ENCODE data around the gene PTPN5.

PTPN5 gene

GRCh38 chr11:18720091-18720807, 71.3 kb downstream of the PTPN5 start:
- H3K4me3 ChIP-seq (ENCODE audit: low read depth in 1 of 2, low read length in 2 of 2), result no peak overlapping the region
- DNase-seq (no peak), ATAC-seq (ENCODE audit: insufficient read depth, low read depth) (no peak)
- no peaks in the 10 kb centered on the region for H3K36me3 ChIP-seq (ENCODE audit: insufficient read depth, low read length)
- H3K9me3 ChIP-seq (ENCODE audit: insufficient read depth, low read length, severe bottlenecking), result no peaks in the 10 kb centered on the region
- no peak overlapping the region for H2AFZ ChIP-seq (ENCODE audit: low read depth, low read length)
- no peak overlapping the region for H3K27ac ChIP-seq (ENCODE audit: low read length)
- no peaks in the 10 kb centered on the region for H4K20me1 ChIP-seq (ENCODE audit: insufficient read depth, low read length)
- no peak for TF ChIP-seq EZH2 (IDR thresholded peaks at IDR 0.05; ENCODE audit: borderline replicate concordance, low read depth, low read length, severe bottlenecking)
- TF ChIP-seq, protein P1, sequence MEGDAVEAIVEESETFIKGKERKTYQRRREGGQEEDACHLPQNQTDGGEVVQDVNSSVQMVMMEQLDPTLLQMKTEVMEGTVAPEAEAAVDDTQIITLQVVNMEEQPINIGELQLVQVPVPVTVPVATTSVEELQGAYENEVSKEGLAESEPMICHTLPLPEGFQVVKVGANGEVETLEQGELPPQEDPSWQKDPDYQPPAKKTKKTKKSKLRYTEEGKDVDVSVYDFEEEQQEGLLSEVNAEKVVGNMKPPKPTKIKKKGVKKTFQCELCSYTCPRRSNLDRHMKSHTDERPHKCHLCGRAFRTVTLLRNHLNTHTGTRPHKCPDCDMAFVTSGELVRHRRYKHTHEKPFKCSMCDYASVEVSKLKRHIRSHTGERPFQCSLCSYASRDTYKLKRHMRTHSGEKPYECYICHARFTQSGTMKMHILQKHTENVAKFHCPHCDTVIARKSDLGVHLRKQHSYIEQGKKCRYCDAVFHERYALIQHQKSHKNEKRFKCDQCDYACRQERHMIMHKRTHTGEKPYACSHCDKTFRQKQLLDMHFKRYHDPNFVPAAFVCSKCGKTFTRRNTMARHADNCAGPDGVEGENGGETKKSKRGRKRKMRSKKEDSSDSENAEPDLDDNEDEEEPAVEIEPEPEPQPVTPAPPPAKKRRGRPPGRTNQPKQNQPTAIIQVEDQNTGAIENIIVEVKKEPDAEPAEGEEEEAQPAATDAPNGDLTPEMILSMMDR (IDR thresholded peaks at IDR 0.05; ENCODE audit: borderline replicate concordance, extremely low read depth, low read length, poor library complexity, severe bottlenecking), result no peak
- H3K4me2 ChIP-seq (ENCODE audit: insufficient read depth, low read length), result no peak overlapping the region
- H3K9ac ChIP-seq (ENCODE audit: low read depth, low read length), result no peak overlapping the region
- H3K4me1 ChIP-seq (ENCODE audit: insufficient read depth, low read length), result no peaks in the 10 kb centered on the region
- H3K79me2 ChIP-seq (ENCODE audit: insufficient read depth, low read length), result no peaks in the 10 kb centered on the region
- H3K27me3 ChIP-seq (ENCODE audit: insufficient read depth, low read length, poor library complexity), result peaks cover 13% of the 10 kb centered on the region

DNA sequence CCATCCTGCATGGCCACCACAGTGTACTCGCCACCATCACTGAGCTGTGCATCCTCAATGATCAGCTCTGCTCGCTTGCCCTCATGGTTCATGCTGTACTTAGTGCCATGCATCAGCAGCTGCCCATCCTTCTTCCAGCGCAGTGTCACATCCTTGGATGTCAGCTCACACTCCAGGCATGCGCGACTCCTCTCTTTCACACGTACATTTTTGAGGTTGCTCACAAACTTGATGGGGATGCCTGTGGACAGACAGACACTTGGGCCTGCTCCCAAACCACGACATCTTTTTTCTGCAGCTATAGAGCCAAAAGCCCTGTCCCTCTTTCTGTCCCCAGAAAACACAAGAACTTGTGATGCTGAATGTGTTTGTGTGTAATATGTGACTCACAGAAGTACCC, 76.1 kb downstream of the PTPN5 start:
- Histone ChIP-seq H2AFZ (ENCODE audit: low read depth, low read length) (no peak overlapping the region), H3K9me3 (ENCODE audit: insufficient read depth, low read length, severe bottlenecking) (no peaks in the 10 kb centered on the region), H3K36me3 (ENCODE audit: insufficient read depth, low read length) (no peaks in the 10 kb centered on the region), H3K79me2 (ENCODE audit: insufficient read depth, low read length) (no peaks in the 10 kb centered on the region), H3K9ac (ENCODE audit: low read depth, low read length) (no peak overlapping the region), H4K20me1 (ENCODE audit: insufficient read depth, low read length) (no peaks in the 10 kb centered on the region), H3K4me3 (ENCODE audit: low read depth in 1 of 2, low read length in 2 of 2) (no peak overlapping the region), H3K4me1 (ENCODE audit: insufficient read depth, low read length) (no peaks in the 10 kb centered on the region), H3K27ac (ENCODE audit: low read length) (no peak overlapping the region), H3K27me3 (ENCODE audit: insufficient read depth, low read length, poor library complexity) (peaks cover 5% of the 10 kb centered on the region), H3K4me2 (ENCODE audit: insufficient read depth, low read length) (no peak overlapping the region)
- ATAC-seq (ENCODE audit: insufficient read depth, low read depth), result no peak
- no peak for DNase-seq
- TF ChIP-seq EZH2 (IDR thresholded peaks at IDR 0.05; ENCODE audit: borderline replicate concordance, low read depth, low read length, severe bottlenecking), result no peak
- TF ChIP-seq, protein P1 (IDR thresholded peaks at IDR 0.05; ENCODE audit: borderline replicate concordance, extremely low read depth, low read length, poor library complexity, severe bottlenecking), result no peak

GRCh38 chr11:18714443-18714780, 77.2 kb downstream of the PTPN5 start:
- Histone ChIP-seq H4K20me1 (ENCODE audit: insufficient read depth, low read length) (no peaks in the 10 kb centered on the region), H3K4me3 (ENCODE audit: low read depth in 1 of 2, low read length in 2 of 2) (no peak overlapping the region), H3K9me3 (ENCODE audit: insufficient read depth, low read length, severe bottlenecking) (no peaks in the 10 kb centered on the region), H3K4me2 (ENCODE audit: insufficient read depth, low read length) (no peak overlapping the region), H3K27ac (ENCODE audit: low read length) (no peak overlapping the region), H3K9ac (ENCODE audit: low read depth, low read length) (no peak overlapping the region), H3K4me1 (ENCODE audit: insufficient read depth, low read length) (no peaks in the 10 kb centered on the region), H3K79me2 (ENCODE audit: insufficient read depth, low read length) (no peaks in the 10 kb centered on the region), H3K36me3 (ENCODE audit: insufficient read depth, low read length) (no peaks in the 10 kb centered on the region), H2AFZ (ENCODE audit: low read depth, low read length) (no peak overlapping the region), H3K27me3 (ENCODE audit: insufficient read depth, low read length, poor library complexity) (peaks cover 5% of the 10 kb centered on the region)
- DNase-seq, result no peak
- no peak for TF ChIP-seq EZH2 (IDR thresholded peaks at IDR 0.05; ENCODE audit: borderline replicate concordance, low read depth, low read length, severe bottlenecking)
- TF ChIP-seq, protein P1 (IDR thresholded peaks at IDR 0.05; ENCODE audit: borderline replicate concordance, extremely low read depth, low read length, poor library complexity, severe bottlenecking), result no peak
- no peak for ATAC-seq (ENCODE audit: insufficient read depth, low read depth)

Data from DND-41 (cell line).